GM08714 (cell line): Measurements from ENCODE around the gene CD99L2.

Source experiments
- H3K4me3 ChIP-seq: fragments of 200-500 bp; sonication (Bioruptor generic); 2 replicates; pipeline ENCODE4 v1.5.1; 2014; ENCODE audit warnings: mild to moderate bottlenecking, low read length, inconsistent platforms
- ZNF274 ChIP-seq: IDR thresholded peaks from 2 replicates; pipeline ENCODE4 v1.6.1; 2012; ENCODE audit warnings: mild to moderate bottlenecking, low read depth, low read length

CD99L2 gene

DNA sequence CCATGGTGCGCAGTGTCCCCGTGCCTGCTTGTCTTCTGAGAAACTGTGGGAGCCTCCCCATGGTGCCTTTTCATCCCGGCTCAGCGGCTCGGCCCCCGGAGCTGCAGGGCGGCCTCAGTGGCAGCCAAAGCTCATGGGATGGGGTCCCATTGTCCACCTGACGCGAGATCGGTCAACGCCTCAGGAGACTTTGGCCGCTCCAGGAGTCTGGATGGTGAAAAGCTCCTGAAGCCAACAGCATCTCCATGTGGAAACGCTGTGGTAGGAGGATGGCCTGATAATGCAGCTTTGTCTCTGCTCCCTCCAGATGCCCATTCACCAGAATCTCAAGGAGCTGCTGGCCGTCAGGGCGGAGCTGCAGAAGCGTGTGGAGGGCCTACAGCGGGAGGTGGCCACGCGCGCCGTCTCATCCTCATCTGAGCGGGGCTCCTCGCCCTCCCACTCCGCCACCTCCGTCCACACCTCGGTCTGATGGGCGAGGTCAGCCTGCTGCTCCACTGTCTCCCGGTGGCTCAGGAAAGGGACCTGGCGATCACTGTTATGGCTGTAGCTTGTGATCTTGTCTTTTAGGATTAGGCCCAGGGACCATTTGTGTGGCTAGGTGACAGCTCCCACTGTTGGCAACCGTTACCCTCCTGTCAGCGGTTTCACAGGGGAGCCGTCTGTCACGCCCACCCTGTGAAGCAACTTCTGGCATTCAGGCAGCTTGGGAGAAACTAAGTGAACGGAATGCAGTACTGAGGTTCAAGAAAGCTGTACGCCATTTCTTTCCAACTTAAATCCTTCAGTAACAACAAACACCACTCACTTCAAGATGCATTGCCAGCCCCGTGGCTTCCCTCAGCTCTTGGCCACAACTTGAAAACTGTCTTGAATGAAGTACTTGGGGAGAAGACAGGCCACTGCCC is 136.0 kb downstream of the CD99L2 start:
- TF ChIP-seq ZNF274, result no peak
- no peak overlapping the region for H3K4me3 ChIP-seq

DNA sequence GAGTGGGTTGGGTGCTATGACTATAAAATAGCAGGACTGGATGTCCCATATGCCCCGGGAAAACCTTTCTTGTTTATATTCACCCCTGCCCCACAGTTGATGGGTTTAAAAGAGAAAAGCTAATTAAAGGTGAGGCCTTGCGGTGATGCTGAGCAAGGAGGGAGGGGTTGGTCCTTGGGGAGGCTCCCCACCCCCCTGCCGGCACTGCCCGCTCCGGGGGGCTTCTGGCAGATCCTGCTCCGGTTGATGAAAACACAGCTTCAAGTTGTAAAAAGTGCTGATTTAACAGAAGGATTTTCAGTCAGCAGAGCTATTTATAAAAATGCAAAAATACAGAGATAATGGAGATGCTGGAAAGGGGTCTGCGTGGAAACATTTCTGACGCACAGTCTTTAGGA is 136.7 kb downstream of the CD99L2 start:
- no peak overlapping the region for H3K4me3 ChIP-seq
- TF ChIP-seq ZNF274, result no peak

DNA sequence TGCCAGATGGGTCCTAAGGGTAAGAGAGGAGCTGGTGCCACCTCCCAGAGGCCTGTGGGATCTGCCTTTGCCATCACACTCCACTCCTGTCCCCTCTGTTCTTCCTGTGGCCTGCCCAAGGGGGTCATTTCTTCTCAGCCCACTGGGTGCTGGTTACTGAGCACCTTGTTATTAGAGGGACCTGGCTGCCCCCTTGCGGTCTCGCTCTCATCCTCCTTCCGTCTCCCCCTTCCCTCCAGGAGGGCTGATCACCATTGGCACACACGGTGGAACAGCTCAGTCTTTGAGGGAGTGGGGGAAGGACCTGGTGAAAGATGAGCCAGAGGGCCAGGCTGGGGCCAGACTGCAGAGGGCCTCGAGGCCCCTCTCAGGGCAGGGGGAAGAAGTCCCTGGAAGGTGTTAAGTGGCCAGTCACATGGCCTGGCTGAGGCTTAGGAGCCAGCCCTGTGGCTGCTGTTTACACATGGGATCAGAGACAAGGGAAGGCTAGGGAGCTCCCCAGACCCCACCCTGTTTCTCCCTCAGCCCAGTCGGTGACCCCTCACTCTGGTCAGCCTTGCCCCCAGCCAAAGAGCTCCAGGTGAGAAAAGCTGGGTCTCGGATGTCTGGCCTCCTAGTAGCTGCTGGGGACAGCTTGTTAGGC is 137.2 kb downstream of the CD99L2 start:
- TF ChIP-seq ZNF274, result no peak
- no peak overlapping the region for H3K4me3 ChIP-seq

- no peak overlapping the region for H3K4me3 ChIP-seq
- no peak for TF ChIP-seq ZNF274
These were observed 138.7 kb downstream of the CD99L2 start for GRCh38 chrX:150759568-150760416.

- H3K4me3 ChIP-seq, result no peak overlapping the region
- TF ChIP-seq ZNF274, result no peak
These were observed 141.1 kb downstream of the CD99L2 start for GRCh38 chrX:150757371-150757770.

DNA sequence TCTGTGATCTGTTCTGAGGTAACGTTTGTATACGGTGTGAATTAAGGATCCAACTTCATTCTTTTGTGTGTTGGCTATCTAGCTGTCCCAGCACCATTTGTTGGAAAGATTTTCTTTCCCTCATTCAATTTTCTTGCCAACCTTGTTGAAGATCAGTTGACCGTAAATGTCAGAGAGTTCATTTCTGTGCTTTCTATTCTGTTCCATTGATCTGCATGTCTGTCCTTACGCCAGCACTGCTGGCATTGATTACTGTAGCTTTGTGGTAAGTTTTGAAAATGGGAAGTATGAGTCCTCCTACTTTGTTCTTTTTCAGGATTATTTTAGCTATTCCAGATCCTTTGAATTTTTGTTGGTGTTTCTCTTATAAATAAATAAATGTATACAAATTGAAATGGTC is 144.5 kb downstream of the CD99L2 start:
- TF ChIP-seq ZNF274, result no peak

GRCh38 chrX:150753357-150753756 is 145.1 kb downstream of the CD99L2 start:
- H3K4me3 ChIP-seq, result no peak overlapping the region
- TF ChIP-seq ZNF274, result no peak

More for the DNA sequence above, 144.5 kb downstream of the CD99L2 start:
- H3K4me3 ChIP-seq, result no peak overlapping the region

- no peak for TF ChIP-seq ZNF274
- no peak overlapping the region for H3K4me3 ChIP-seq
These were observed 146.3 kb downstream of the CD99L2 start for GRCh38 chrX:150752124-150752523.

DNA sequence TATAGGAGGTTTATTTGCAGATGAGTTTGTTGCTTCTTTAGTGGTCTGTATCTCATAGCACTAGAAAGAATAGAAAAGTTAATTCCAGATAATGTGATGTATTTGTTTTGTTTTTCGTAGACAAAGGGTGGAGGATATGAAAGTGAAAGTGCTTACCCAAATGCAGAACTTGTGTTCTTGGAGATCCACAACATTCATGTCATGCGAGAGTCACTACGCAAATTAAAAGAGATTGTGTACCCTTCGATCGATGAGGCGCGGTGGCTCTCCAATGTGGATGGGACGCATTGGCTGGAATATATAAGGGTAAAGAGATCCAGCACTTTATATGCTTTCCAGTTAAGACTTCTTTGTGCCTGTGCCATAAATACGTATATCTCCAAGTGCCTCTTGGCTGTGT is 162.0 kb downstream of the CD99L2 start:
- no peak for TF ChIP-seq ZNF274
- H3K4me3 ChIP-seq, result no peak overlapping the region

- TF ChIP-seq ZNF274, result no peak
- no peak overlapping the region for H3K4me3 ChIP-seq
These were observed 166.7 kb downstream of the CD99L2 start for GRCh38 chrX:150731795-150732194.

GRCh38 chrX:150730719-150731118 is 167.7 kb downstream of the CD99L2 start:
- no peak for TF ChIP-seq ZNF274
- no peak overlapping the region for H3K4me3 ChIP-seq

DNA sequence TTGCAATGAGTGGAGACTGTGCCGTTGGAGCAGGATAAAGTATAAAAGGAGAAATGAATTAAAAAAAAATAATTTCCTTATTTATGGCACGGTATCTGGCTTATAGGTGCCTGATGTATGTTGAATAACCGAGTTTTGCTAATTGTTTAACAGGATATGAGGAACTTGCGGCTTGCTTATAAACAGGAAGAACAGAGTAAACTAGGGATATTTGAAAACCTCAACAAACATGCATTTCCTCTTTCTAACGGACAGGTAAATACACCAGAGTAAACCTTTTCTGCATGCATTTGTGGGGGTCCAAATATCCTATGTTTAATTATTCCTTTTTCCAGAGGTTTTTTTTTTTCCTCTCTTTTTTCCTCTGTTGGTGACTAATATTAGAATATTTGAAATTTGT is 168.5 kb downstream of the CD99L2 start:
- no peak for TF ChIP-seq ZNF274
- no peak overlapping the region for H3K4me3 ChIP-seq

DNA sequence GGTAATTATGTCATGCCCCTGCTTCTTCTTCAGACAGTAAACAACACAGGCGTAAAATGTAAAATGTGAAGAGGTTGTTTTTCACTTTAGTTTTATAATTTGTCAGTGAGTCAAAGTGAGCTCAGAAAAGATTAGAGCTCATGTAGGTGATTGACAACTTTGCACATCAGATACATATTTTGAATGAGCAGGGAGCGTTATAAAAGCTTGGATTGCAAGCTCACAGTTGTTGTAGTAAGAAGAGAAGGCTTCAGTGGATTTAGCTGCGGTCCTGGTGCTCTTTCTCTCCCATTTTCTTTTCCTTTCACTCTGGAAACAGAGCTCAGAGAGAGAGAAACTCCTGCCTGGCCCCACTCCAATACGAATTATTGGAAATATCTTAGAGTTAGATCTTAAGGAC is 178.8 kb downstream of the CD99L2 start:
- H3K4me3 ChIP-seq, result no peak overlapping the region
- no peak for TF ChIP-seq ZNF274
